H9 (cell line): ENCODE results near the gene ST6GALNAC6. TPM values are rescaled to one million over a fixed set of nuclear protein-coding genes. Genes with fewer than 3 reads are reported as not detected.

ENCODE experiments used
- DNase-seq: peaks from one replicate; pipeline ENCODE4 v3.0.0-alpha.2; 2017
- H2AFZ ChIP-seq: one replicate; pipeline ENCODE4 v1.6.1; 2013; ENCODE audit warnings: mild to moderate bottlenecking, low read length, control low read depth, moderate library complexity
- H2AK5ac ChIP-seq: 2 replicates; pipeline ENCODE4 v1.6.1; 2013; ENCODE audit warnings: low read length, control low read depth, mixed read lengths; ENCODE audit not compliant: insufficient read length
- H2BK120ac ChIP-seq: one replicate; pipeline ENCODE4 v1.6.1; 2013; ENCODE audit warnings: low read depth, mild to moderate bottlenecking, low read length, control low read depth, inconsistent platforms; ENCODE audit not compliant: poor library complexity, severe bottlenecking
- H2BK12ac ChIP-seq: 2 replicates; pipeline ENCODE4 v1.6.1; 2013; ENCODE audit warnings: low read length, control low read depth, mixed read lengths, low read depth; ENCODE audit not compliant: insufficient read length
- H2BK15ac ChIP-seq: 2 replicates; pipeline ENCODE4 v1.6.1; 2013; ENCODE audit warnings: low read depth, low read length, control low read depth
- H2BK20ac ChIP-seq: one replicate; pipeline ENCODE4 v1.6.1; 2013; ENCODE audit warnings: low read depth, mild to moderate bottlenecking, low read length, control low read depth, inconsistent platforms; ENCODE audit not compliant: poor library complexity, severe bottlenecking
- H2BK5ac ChIP-seq: 2 replicates; pipeline ENCODE4 v1.6.1; 2013; ENCODE audit warnings: low read length, control low read depth, mixed read lengths; ENCODE audit not compliant: insufficient read length
- H3K14ac ChIP-seq: 2 replicates; pipeline ENCODE4 v1.6.1; 2013; ENCODE audit warnings: low read length, control low read depth; ENCODE audit not compliant: insufficient read depth
- H3K18ac ChIP-seq: 2 replicates; pipeline ENCODE4 v1.6.1; 2013; ENCODE audit warnings: low read depth, mild to moderate bottlenecking, mixed read lengths, low read length, control low read depth; ENCODE audit not compliant: insufficient read length
- H3K23ac ChIP-seq: 2 replicates; pipeline ENCODE4 v1.6.1; 2013; ENCODE audit warnings: low read length, control low read depth, mixed read lengths, low read depth; ENCODE audit not compliant: insufficient read length
- H3K23me2 ChIP-seq: 2 replicates; pipeline ENCODE4 v1.6.1; 2013; ENCODE audit warnings: low read depth, mild to moderate bottlenecking, mixed read lengths, low read length, control low read depth; ENCODE audit not compliant: insufficient read length, poor library complexity, severe bottlenecking
- H3K27ac ChIP-seq: 2 replicates; pipeline ENCODE4 v1.5.1; 2013; ENCODE audit warnings: low read length, control low read depth, mixed read lengths, low read depth; ENCODE audit not compliant: insufficient read length
- H3K27me3 ChIP-seq: 2 replicates; pipeline ENCODE4 v1.6.1; 2013; ENCODE audit warnings: low read length, control low read depth, inconsistent platforms; ENCODE audit not compliant: insufficient read depth
- H3K4ac ChIP-seq: 2 replicates; pipeline ENCODE4 v1.6.1; 2013; ENCODE audit warnings: low read depth, mild to moderate bottlenecking, control low read depth, inconsistent platforms, low read length, moderate library complexity
- H3K4me1 ChIP-seq: 2 replicates; pipeline ENCODE4 v1.6.1; 2013; ENCODE audit warnings: low read length, control low read depth, inconsistent platforms; ENCODE audit not compliant: insufficient read depth
- H3K4me2 ChIP-seq: 2 replicates; pipeline ENCODE4 v1.6.1; 2013; ENCODE audit warnings: low read length, control low read depth, mixed read lengths; ENCODE audit not compliant: insufficient read length, insufficient read depth
- H3K56ac ChIP-seq: 2 replicates; pipeline ENCODE4 v1.6.1; 2013; ENCODE audit warnings: low read depth, mild to moderate bottlenecking, mixed read lengths, low read length, control low read depth; ENCODE audit not compliant: insufficient read length
- H3K79me1 ChIP-seq: 2 replicates; pipeline ENCODE4 v1.6.1; 2013; ENCODE audit warnings: low read depth, mild to moderate bottlenecking, moderate library complexity, low read length, control low read depth, inconsistent platforms; ENCODE audit not compliant: insufficient read depth, poor library complexity, severe bottlenecking
- H3K79me2 ChIP-seq: 2 replicates; pipeline ENCODE4 v1.6.1; 2013; ENCODE audit warnings: low read length, control low read depth, inconsistent platforms; ENCODE audit not compliant: insufficient read depth
- H3K9ac ChIP-seq: 2 replicates; pipeline ENCODE4 v1.6.1; 2013; ENCODE audit warnings: low read length, control low read depth, mixed read lengths; ENCODE audit not compliant: insufficient read length; ENCODE audit errors: extremely low read depth
- H3K9me3 ChIP-seq: one replicate; pipeline ENCODE4 v1.6.1; 2013; ENCODE audit warnings: low read depth, low read length, inconsistent platforms; ENCODE audit not compliant: control insufficient read depth
- H3T11ph ChIP-seq: one replicate; pipeline ENCODE4 v1.6.1; 2013; ENCODE audit warnings: mild to moderate bottlenecking, low read length, control low read depth, inconsistent platforms
- H4K20me1 ChIP-seq: one replicate; pipeline ENCODE4 v1.6.1; 2013; ENCODE audit not compliant: control insufficient read depth, insufficient read length, insufficient read depth
- H4K5ac ChIP-seq: 2 replicates; pipeline ENCODE4 v1.6.1; 2013; ENCODE audit warnings: low read depth, mild to moderate bottlenecking, mixed read lengths, low read length, control low read depth; ENCODE audit not compliant: insufficient read length
- H4K8ac ChIP-seq: replicated peaks from 2 replicates; pipeline ENCODE4 v1.6.1; 2013; ENCODE audit warnings: low read length, control low read depth, mixed read lengths, low read depth; ENCODE audit not compliant: insufficient read length
- H4K91ac ChIP-seq: 2 replicates; pipeline ENCODE4 v1.6.1; 2013; ENCODE audit warnings: low read depth, mild to moderate bottlenecking, moderate library complexity, mixed read lengths, low read length, control low read depth; ENCODE audit not compliant: insufficient read length
- H3K27ac Mint-ChIP-seq, 3 experiments: 2 replicates in 2 of 3; 3 replicates in 1 of 3; pipeline ENCODE4 v1.8.0; 2020 to 2021; ENCODE audit warnings: mixed read lengths in 3 of 3, mild to moderate bottlenecking in 1 of 3, moderate library complexity in 1 of 3
- H3K27me3 Mint-ChIP-seq: 2 replicates; pipeline ENCODE4 v1.8.0; 2021; ENCODE audit warnings: low read depth, mild to moderate bottlenecking, moderate library complexity, mixed read lengths
- H3K36me3 Mint-ChIP-seq, 3 experiments: 2 replicates in 2 of 3; 3 replicates in 1 of 3; pipeline ENCODE4 v1.8.0; 2020 to 2021; ENCODE audit warnings: low read depth in 3 of 3, mixed read lengths in 3 of 3; ENCODE audit not compliant: insufficient read depth in 1 of 3
- H3K4me1 Mint-ChIP-seq, 2 experiments: 2 replicates each; pipeline ENCODE4 v1.8.0; 2020; ENCODE audit warnings: mixed read lengths in 2 of 2
- H3K4me3 Mint-ChIP-seq, 2 experiments: 2 replicates in 1 of 2; 3 replicates in 1 of 2; pipeline ENCODE4 v1.8.0; 2020 to 2021; ENCODE audit warnings: mild to moderate bottlenecking in 2 of 2, mixed read lengths in 2 of 2, moderate library complexity in 1 of 2
- H3K9me3 Mint-ChIP-seq, 2 experiments: 2 replicates in 1 of 2; 3 replicates in 1 of 2; pipeline ENCODE4 v1.8.0; 2020; ENCODE audit warnings: mild to moderate bottlenecking in 2 of 2, mixed read lengths in 2 of 2, moderate library complexity in 1 of 2
- CTCF ChIP-seq: fragments of 200-600 bp; sonication (generic); conservative IDR thresholded peaks from 3 replicates; pipeline ENCODE4 v1.8.0; 2021; ENCODE audit warnings: antibody characterized with exemption, mild to moderate bottlenecking
- WGBS: extraction: QIAGEN DNeasy Blood & Tissue Kit; methylation state at CpG from one replicate; pipeline ENCODE4 v1.1.7; 2013; ENCODE audit warnings: missing lambda C conversion rate, low lambda C conversion rate, mixed read lengths; ENCODE audit not compliant: insufficient read length; ENCODE audit errors: extremely low coverage; 5-methylcytosine and 5-hydroxymethylcytosine counted together
- total RNA-seq: library from RNA; stranded (reverse); gene quantifications from 2 replicates; pipeline ENCODE4 v1.2.1, GENCODE V29; 2021

The ST6GALNAC6 gene
- total RNA-seq, 1 experiment from 2014 or later = 29.8 TPM

GRCh38 chr9:127915325-127915752 is 15.9 kb upstream of the ST6GALNAC6 start:
- Mint-ChIP-seq H3K4me1 (peaks cover 15 to 17% of the 10 kb centered on the region in 2 experiments), H3K9me3 (no peaks in the 10 kb centered on the region), H3K27me3 (peaks cover 13% of the 10 kb centered on the region), H3K36me3 (peaks cover 9 to 19% (median 9%) of the 10 kb centered on the region in 3 experiments), H3K27ac (no peak overlapping the region), H3K4me3 (no peak overlapping the region; a peak in 1 of 5 replicates)
- H3K14ac ChIP-seq = no peak overlapping the region
- H3K4me1 ChIP-seq = peaks cover 2% of the 10 kb centered on the region; the same call in 1 of the 2 replicates
- H3K18ac ChIP-seq = no peak overlapping the region
- no peak overlapping the region for H3K23ac ChIP-seq
- no peak overlapping the region for H3K4me2 ChIP-seq
- H3K23me2 ChIP-seq = peaks cover 5% of the 10 kb centered on the region
- no peak overlapping the region for H2BK20ac ChIP-seq
- WGBS = no CpG with 5 or more reads among the region's 5 CpGs
- H2AFZ ChIP-seq = no peak overlapping the region
- no peak overlapping the region for H4K91ac ChIP-seq
- no peak overlapping the region for H3K56ac ChIP-seq
- H2BK12ac ChIP-seq = no peak overlapping the region
- TF ChIP-seq CTCF = no peak
- peaks cover 2% of the 10 kb centered on the region for H4K20me1 ChIP-seq
- no peaks in the 10 kb centered on the region for H3K79me2 ChIP-seq
- H3K4ac ChIP-seq = no peak overlapping the region
- no peak overlapping the region for H4K8ac ChIP-seq
- no peak for DNase-seq
- no peak overlapping the region for H3K9ac ChIP-seq
- H3T11ph ChIP-seq = no peak overlapping the region
- H3K27ac ChIP-seq = no peak overlapping the region
- no peaks in the 10 kb centered on the region for H3K79me1 ChIP-seq
- H2BK5ac ChIP-seq = no peak overlapping the region
- no peak overlapping the region for H2AK5ac ChIP-seq
- H2BK120ac ChIP-seq = no peak overlapping the region
- H3K9me3 ChIP-seq = no peaks in the 10 kb centered on the region
- H3K27me3 ChIP-seq = peaks cover 2% of the 10 kb centered on the region; the same call in 1 of the 2 replicates
- no peak overlapping the region for H4K5ac ChIP-seq
- H2BK15ac ChIP-seq = no peak overlapping the region
